Measurements from ENCODE around the gene NANOGP8. TPM values are rescaled to one million over a fixed set of nuclear protein-coding genes. Genes with fewer than 3 reads are reported as not detected.
A peak's percentile ranks its signal among the peaks of the same experiment; 100 is the strongest.

NANOGP8 gene
- total and polyA plus RNA-seq, 12 donors: 0.44 to 0.64 (median 0.52) TPM; not detected in 9

DNA sequence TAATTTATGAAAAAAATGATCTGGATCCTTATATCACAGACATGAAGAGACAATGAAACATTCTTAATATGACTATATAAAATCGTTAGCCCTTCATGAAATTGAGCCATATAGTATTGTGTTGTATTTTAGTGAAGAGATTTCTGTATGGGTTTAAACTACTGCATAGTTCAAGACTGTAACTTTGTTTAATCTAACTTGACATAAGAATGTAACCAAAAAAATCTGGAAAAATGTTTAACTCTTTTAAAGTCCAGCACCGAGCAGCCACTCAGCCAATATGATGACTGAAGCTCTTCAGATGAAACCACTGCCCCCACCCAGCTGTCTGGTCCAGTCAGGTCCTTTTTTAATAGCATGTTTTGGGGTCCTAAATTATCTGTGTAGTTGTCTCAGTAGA is 4.9 kb downstream of the NANOGP8 start:
- Histone ChIP-seq H3K4me1 (no peaks in the 10 kb centered on the region), H3K4me3 (no peak overlapping the region), H3K27me3 (no peaks in the 10 kb centered on the region), H3K36me3 (no peaks in the 10 kb centered on the region), H3K9me3 (no peaks in the 10 kb centered on the region), H3K27ac (no peak overlapping the region)
- TF ChIP-seq, protein P1, sequence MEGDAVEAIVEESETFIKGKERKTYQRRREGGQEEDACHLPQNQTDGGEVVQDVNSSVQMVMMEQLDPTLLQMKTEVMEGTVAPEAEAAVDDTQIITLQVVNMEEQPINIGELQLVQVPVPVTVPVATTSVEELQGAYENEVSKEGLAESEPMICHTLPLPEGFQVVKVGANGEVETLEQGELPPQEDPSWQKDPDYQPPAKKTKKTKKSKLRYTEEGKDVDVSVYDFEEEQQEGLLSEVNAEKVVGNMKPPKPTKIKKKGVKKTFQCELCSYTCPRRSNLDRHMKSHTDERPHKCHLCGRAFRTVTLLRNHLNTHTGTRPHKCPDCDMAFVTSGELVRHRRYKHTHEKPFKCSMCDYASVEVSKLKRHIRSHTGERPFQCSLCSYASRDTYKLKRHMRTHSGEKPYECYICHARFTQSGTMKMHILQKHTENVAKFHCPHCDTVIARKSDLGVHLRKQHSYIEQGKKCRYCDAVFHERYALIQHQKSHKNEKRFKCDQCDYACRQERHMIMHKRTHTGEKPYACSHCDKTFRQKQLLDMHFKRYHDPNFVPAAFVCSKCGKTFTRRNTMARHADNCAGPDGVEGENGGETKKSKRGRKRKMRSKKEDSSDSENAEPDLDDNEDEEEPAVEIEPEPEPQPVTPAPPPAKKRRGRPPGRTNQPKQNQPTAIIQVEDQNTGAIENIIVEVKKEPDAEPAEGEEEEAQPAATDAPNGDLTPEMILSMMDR (IDR thresholded peaks at IDR 0.05): no peak
- WGBS, 2 donors: 75 to 81% methylated on average over 2 of the region's 2 CpGs
- ATAC-seq: no peak
- DNase-seq: no peak
- intact Hi-C loops (cut with DNase I): no loop called here

DNA sequence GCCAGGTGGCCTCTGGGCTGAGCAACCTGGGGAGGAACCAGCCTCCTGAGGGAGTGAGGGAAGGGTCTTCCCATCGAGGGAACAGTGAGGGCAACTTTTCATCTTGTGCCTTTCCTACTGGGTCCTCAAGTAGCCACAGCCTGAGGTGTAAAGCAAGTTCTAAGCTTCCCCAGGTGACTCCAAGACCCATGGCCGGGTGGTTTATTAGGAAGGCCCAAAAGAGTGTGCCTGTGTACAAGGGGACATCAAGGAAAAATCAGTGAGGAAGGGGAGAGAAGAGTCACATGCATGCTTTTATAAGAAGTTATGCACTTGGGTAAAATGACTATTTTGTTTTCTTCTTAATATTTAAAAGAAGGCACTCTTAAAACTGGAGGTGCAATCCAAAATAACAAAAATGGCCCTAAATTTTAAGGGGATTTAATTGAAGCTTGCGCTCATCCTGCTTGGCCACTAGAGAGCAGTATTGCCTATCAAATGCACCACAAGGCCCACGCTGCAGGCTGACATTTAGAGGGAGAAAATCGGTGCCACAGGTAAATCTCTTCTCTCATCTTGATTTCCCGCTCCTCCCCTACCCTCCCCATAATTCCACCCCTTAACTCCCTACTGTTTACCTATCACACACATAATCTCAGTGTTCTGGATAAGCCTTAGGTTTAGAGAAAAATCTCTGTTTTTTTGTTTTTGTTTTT is 6.7 kb downstream of the NANOGP8 start:
- intact Hi-C loops (cut with DNase I): loop anchor here in 9 of 10 donors (2.0 to 10.0 kb wide), 4 partner anchors 364 to 369 kb away; no protein-coding TSS in a partner anchor
- peak in 3 of 8 donors; percentile 44 to 58 (median 53) for ATAC-seq
- TF ChIP-seq, protein P1 (IDR thresholded peaks at IDR 0.05): peak; percentile 57 to 80 (median 78)
- Histone ChIP-seq H3K27ac (no peak overlapping the region), H3K4me1 (no peaks in the 10 kb centered on the region), H3K9me3 (no peaks in the 10 kb centered on the region), H3K4me3 (no peak overlapping the region), H3K36me3 (no peaks in the 10 kb centered on the region), H3K27me3 (no peaks in the 10 kb centered on the region)
- WGBS, 2 donors: 25 to 26% methylated on average over 6 of the region's 6 CpGs
- no peak for DNase-seq

DNA sequence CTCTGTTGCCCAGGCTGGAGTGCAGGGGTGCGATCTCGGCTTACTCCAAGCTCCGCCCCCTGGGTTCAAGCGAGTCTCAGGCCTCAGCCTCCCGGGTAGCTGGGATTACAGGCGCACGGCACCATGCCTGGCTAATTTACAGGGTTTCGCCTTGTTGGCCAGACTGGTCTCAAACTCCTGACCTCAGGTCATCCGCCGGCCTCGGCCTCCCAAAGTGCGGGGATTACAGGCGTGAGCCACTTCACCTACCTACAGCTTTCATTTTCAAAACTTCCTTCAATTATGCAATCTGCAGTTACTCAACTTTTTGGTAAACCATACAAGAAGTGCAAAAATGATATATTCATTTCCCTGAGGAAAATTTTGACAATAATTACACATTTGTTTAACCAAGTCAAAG is 14.0 kb downstream of the NANOGP8 start:
- Histone ChIP-seq H3K36me3 (no peaks in the 10 kb centered on the region), H3K27me3 (no peaks in the 10 kb centered on the region), H3K9me3 (no peaks in the 10 kb centered on the region), H3K27ac (peak overlapping the region in 1 of 10 donors; percentile 62), H3K4me3 (no peak overlapping the region), H3K4me1 (peaks cover 0 to 6% (median 0%) of the 10 kb centered on the region in 9 donors)
- ATAC-seq (no peak), DNase-seq (no peak)
- intact Hi-C loops (cut with DNase I): loop anchor here in 4 of 10 donors (10.0 kb wide), 1 partner anchor 374 kb away; no protein-coding TSS in a partner anchor
- TF ChIP-seq, protein P1 (IDR thresholded peaks at IDR 0.05): no peak
- WGBS, 2 donors: 94 to 96% methylated on average over 13 of the region's 13 CpGs

DNA sequence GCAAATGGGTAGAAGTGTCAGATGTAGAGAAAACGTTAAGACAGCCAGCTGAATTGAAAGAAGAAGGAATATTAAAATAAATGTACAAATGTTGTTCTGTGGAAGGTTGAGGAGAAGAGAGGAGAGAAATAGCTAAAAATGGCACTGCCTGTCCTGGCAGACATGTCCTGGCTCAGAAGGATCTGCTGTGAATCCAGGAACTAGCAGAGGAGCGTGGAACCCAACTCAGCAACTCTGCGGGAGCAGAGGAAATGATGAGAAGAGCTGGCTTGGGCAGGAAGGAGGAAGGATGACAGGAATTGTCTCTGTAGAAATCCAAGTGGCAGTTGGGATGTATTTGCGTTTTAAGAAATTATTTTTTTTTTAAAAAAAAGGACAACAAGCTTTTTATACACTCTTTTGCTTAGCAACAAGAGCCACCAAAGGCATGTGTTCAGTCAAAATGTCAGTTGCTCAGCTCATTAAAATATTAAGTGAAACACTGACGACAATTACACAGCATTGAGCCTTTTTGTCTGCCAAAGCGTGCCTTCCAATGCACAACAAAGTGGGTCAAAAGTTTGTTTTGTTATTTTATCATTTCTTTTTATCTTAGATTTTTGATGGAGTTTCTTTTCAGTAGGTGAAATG is 16.1 kb downstream of the NANOGP8 start:
- no peak for DNase-seq
- Histone ChIP-seq H3K9me3 (no peaks in the 10 kb centered on the region), H3K4me3 (no peak overlapping the region), H3K27ac (no peak overlapping the region), H3K27me3 (no peaks in the 10 kb centered on the region), H3K4me1 (peaks cover 0 to 6% (median 0%) of the 10 kb centered on the region in 9 donors), H3K36me3 (no peaks in the 10 kb centered on the region)
- intact Hi-C loops (cut with DNase I): loop anchor here in 2 of 10 donors (10.0 kb wide), 2 partner anchors 64 to 216 kb away; no protein-coding TSS in a partner anchor
- 67 to 77% methylated on average over 6 of the region's 6 CpGs for WGBS, 2 donors
- no peak for ATAC-seq
- TF ChIP-seq, protein P1 (IDR thresholded peaks at IDR 0.05): no peak

All from heart right ventricle (tissue), 16 donors.